ENCODE results near the gene PGGHG. TPM values are rescaled to one million over a fixed set of nuclear protein-coding genes. Genes with fewer than 3 reads are reported as not detected.

PGGHG gene
- total and polyA plus RNA-seq, 2 of the 13 experiments (the other 11 are each of a cell fraction or from before 2014, with no cell fraction given): 5.9 to 14.8 TPM

GRCh38 chr11:288478-289397 lies at the start of gene PGGHG (continued):
- TF ChIP-seq YEATS4 (CRISPR knock-in tag; IDR thresholded peaks at IDR 0.05; ENCODE audit: borderline replicate concordance) (0 out of 2 replicates have a peak, but pooled peaks have one; percentile 41), MEIS2 (CRISPR knock-in tag; IDR thresholded peaks at IDR 0.05) (peak; percentile 4; the same call in 1 of the 2 replicates), ZNF510 (CRISPR knock-in tag; IDR thresholded peaks at IDR 0.05; ENCODE audit: low read depth) (no peak), ZNF777 (CRISPR knock-in tag; IDR thresholded peaks at IDR 0.05) (peak; percentile 88), ZFP36L1 (CRISPR knock-in tag; IDR thresholded peaks at IDR 0.05) (0 out of 2 replicates have a peak, but pooled peaks have one; percentile 24), NCOA2 (CRISPR knock-in tag; IDR thresholded peaks at IDR 0.05) (0 out of 2 replicates have a peak, but pooled peaks have one; percentile 8), ZFP91 (CRISPR knock-in tag; IDR thresholded peaks at IDR 0.05; ENCODE audit: borderline replicate concordance) (peak; percentile 35; the same call in 1 of the 2 replicates), IKZF4 (CRISPR knock-in tag; IDR thresholded peaks at IDR 0.05; ENCODE audit: borderline replicate concordance, low read depth, not compliant biosample characterization) (no peak), ZNF720 (CRISPR knock-in tag; IDR thresholded peaks at IDR 0.05) (no peak), ZEB1 (IDR thresholded peaks at IDR 0.05; ENCODE audit: insufficient replicate concordance, low read depth) (no peak), ZNF501 (CRISPR knock-in tag; IDR thresholded peaks at IDR 0.05) (no peak), HNF1A (IDR thresholded peaks at IDR 0.05; ENCODE audit: low read depth) (no peak), HNF1A (CRISPR knock-in tag; IDR thresholded peaks at IDR 0.05; ENCODE audit: borderline replicate concordance) (no peak), ZNF687 (CRISPR knock-in tag; IDR thresholded peaks at IDR 0.05) (peak; percentile 55; the same call in 1 of the 2 replicates), KDM2A (CRISPR knock-in tag; IDR thresholded peaks at IDR 0.05; ENCODE audit: borderline replicate concordance, low read depth) (no peak), TGIF2 (CRISPR knock-in tag; IDR thresholded peaks at IDR 0.05) (no peak), ZNF605 (CRISPR knock-in tag; IDR thresholded peaks at IDR 0.05) (0 out of 2 replicates have a peak, but pooled peaks have one; percentile 39), ARID2 (CRISPR knock-in tag; IDR thresholded peaks at IDR 0.05; ENCODE audit: borderline replicate concordance) (no peak), POLR2AphosphoS5 (IDR thresholded peaks at IDR 0.05; ENCODE audit: low read depth, low read length) (0 out of 2 replicates have a peak, but pooled peaks have one; percentile 33)
